H1 (cell line): ENCODE results near the gene EPHB3. TPM values are rescaled to one million over a fixed set of nuclear protein-coding genes. Genes with fewer than 3 reads are reported as not detected.

Experiments
- CTCF ChIA-PET: fragments of 300-600 bp; sonication (Branson Sonifier 250); formaldehyde crosslinking; loops from one replicate; lab custom pipeline; 2021; ENCODE audit not compliant: partially characterized antibody; lab: Charles Lee
- POLR2A ChIA-PET: fragments of 300-600 bp; sonication (Branson Sonifier 250); formaldehyde crosslinking; loops from one replicate; lab custom pipeline; 2021; ENCODE audit warnings: inconsistent platforms; ENCODE audit not compliant: partially characterized antibody; lab: Charles Lee
- DNase-seq, 2 experiments: peaks; one replicate each; pipeline versions ENCODE4 v3.0.0 to v3.0.0-alpha.2; 2010 to 2022; ENCODE audit warnings: low spot score in 2 of 2, low read depth in 1 of 2, mixed read lengths in 1 of 2
- FAIRE-seq: peaks from 2 replicates; lab custom pipeline; 2011; peaks lifted over from hg19 to GRCh38; lab: Jason Lieb, UNC
- H2AFZ ChIP-seq: 2 replicates; pipeline ENCODE4 v1.8.1; 2012; ENCODE audit warnings: low read length, inconsistent platforms
- H2AK5ac ChIP-seq: 2 replicates; pipeline ENCODE4 v1.6.1; 2013; ENCODE audit warnings: low read depth, low read length
- H2BK120ac ChIP-seq: replicated peaks from 2 replicates; pipeline ENCODE3; 2013; ENCODE audit warnings: low read depth, low read length, inconsistent platforms
- H2BK12ac ChIP-seq: 2 replicates; pipeline ENCODE4 v1.6.1; 2013; ENCODE audit warnings: low read depth, low read length
- H2BK15ac ChIP-seq: 2 replicates; pipeline ENCODE4 v1.6.1; 2013; ENCODE audit warnings: low read length
- H2BK20ac ChIP-seq: 2 replicates; pipeline ENCODE4 v1.6.1; 2013; ENCODE audit warnings: low read length
- H2BK5ac ChIP-seq: 2 replicates; pipeline ENCODE4 v1.6.1; 2013; ENCODE audit warnings: low read depth, low read length
- H3K14ac ChIP-seq: 2 replicates; pipeline ENCODE4 v1.6.1; 2013; ENCODE audit warnings: inconsistent platforms; ENCODE audit not compliant: insufficient read length
- H3K18ac ChIP-seq: 2 replicates; pipeline ENCODE4 v1.6.1; 2013; ENCODE audit warnings: low read length; ENCODE audit errors: extremely low read depth
- H3K23ac ChIP-seq: 2 replicates; pipeline ENCODE4 v1.6.1; 2013; ENCODE audit warnings: inconsistent platforms; ENCODE audit not compliant: insufficient read length
- H3K23me2 ChIP-seq: 2 replicates; pipeline ENCODE4 v1.6.1; 2013; ENCODE audit warnings: low read depth, low read length
- H3K27ac ChIP-seq: 2 replicates; pipeline ENCODE4 v1.6.1; 2011; ENCODE audit warnings: low read depth, low read length, inconsistent platforms
- H3K27me3 ChIP-seq, 4 experiments: replicated peaks in 1 of 4; 1 replicate in 1 of 4; 2 replicates in 3 of 4; pipeline versions ENCODE4 v1.6.1 to v1.8.1; 2011 to 2013; ENCODE audit warnings: low read length in 3 of 4, mild to moderate bottlenecking in 3 of 4, inconsistent platforms in 2 of 4, mixed read lengths in 2 of 4, moderate library complexity in 1 of 4; ENCODE audit not compliant: control insufficient read depth in 3 of 4, insufficient read depth in 3 of 4; ENCODE audit errors: extremely low read depth in 1 of 4
- H3K36me3 ChIP-seq, 4 experiments: 2 replicates each; pipeline versions ENCODE4 v1.6.1 to v1.8.1; 2011 to 2013; ENCODE audit warnings: mild to moderate bottlenecking in 4 of 4, low read length in 3 of 4, moderate library complexity in 2 of 4, control low read depth in 1 of 4, inconsistent platforms in 1 of 4; ENCODE audit not compliant: insufficient read depth in 4 of 4, control insufficient read depth in 2 of 4
- H3K4ac ChIP-seq: replicated peaks from 2 replicates; pipeline ENCODE3; 2013; ENCODE audit warnings: low read length, low read depth, mixed read lengths, inconsistent platforms; ENCODE audit not compliant: insufficient read length
- H3K4me1 ChIP-seq, 4 experiments: replicated peaks in 1 of 4; 1 replicate in 1 of 4; 2 replicates in 3 of 4; pipeline versions ENCODE4 v1.6.1 to v1.8.1; 2011 to 2013; ENCODE audit warnings: low read length in 3 of 4, inconsistent platforms in 2 of 4, mixed read lengths in 1 of 4; ENCODE audit not compliant: insufficient read depth in 4 of 4, control insufficient read depth in 3 of 4
- H3K4me2 ChIP-seq, 2 experiments: 2 replicates each; pipeline versions ENCODE4 v1.6.1 to v1.8.1; 2011 to 2013; ENCODE audit warnings: low read depth in 2 of 2, low read length in 2 of 2, control low read depth in 1 of 2, inconsistent platforms in 1 of 2, mild to moderate bottlenecking in 1 of 2; ENCODE audit not compliant: insufficient read depth in 1 of 2
- H3K4me3 ChIP-seq, 4 experiments: fragments of 200-600, 300-600 bp in 1 of 4; sonication (generic), shearing (Covaris generic), sonication (Bioruptor Twin) in 1 of 4; 2 replicates each; pipeline versions ENCODE4 v1.5.1 to v1.8.1; 2011 to 2016; ENCODE audit warnings: low read length in 4 of 4, low read depth in 3 of 4, control low read depth in 2 of 4, inconsistent platforms in 2 of 4, mild to moderate bottlenecking in 2 of 4, mixed read lengths in 1 of 4, moderate library complexity in 1 of 4; ENCODE audit not compliant: insufficient read depth in 2 of 4; ENCODE audit errors: extremely low read depth in 1 of 4
- H3K56ac ChIP-seq: replicated peaks from 2 replicates; pipeline ENCODE3; 2013; ENCODE audit warnings: low read depth, mild to moderate bottlenecking, mixed read lengths, low read length, inconsistent platforms; ENCODE audit not compliant: insufficient read length
- H3K79me1 ChIP-seq: 2 replicates; pipeline ENCODE4 v1.6.1; 2013; ENCODE audit warnings: low read depth, low read length, control low read depth
- H3K79me2 ChIP-seq, 2 experiments: 2 replicates each; pipeline versions ENCODE4 v1.6.1 to v1.8.1; 2012 to 2013; ENCODE audit warnings: low read length in 2 of 2, mild to moderate bottlenecking in 2 of 2, inconsistent platforms in 1 of 2; ENCODE audit not compliant: insufficient read depth in 2 of 2, control insufficient read depth in 1 of 2
- H3K9ac ChIP-seq, 4 experiments: replicated peaks in 1 of 4; 1 replicate in 1 of 4; 2 replicates in 3 of 4; pipeline versions ENCODE4 v1.6.1 to v1.8.1; 2011 to 2013; ENCODE audit warnings: low read depth in 3 of 4, low read length in 3 of 4, control low read depth in 2 of 4, mild to moderate bottlenecking in 2 of 4, moderate library complexity in 2 of 4, inconsistent platforms in 1 of 4; ENCODE audit errors: extremely low read depth in 1 of 4
- H3K9me3 ChIP-seq, 2 experiments: 2 replicates each; pipeline versions ENCODE4 v1.6.1 to v1.8.1; 2012 to 2013; ENCODE audit warnings: mild to moderate bottlenecking in 2 of 2, moderate library complexity in 2 of 2, control low read depth in 1 of 2, inconsistent platforms in 1 of 2, low read depth in 1 of 2, low read length in 1 of 2, mixed read lengths in 1 of 2; ENCODE audit not compliant: insufficient read depth in 2 of 2
- H4K20me1 ChIP-seq, 2 experiments: replicated peaks in 1 of 2; 2 replicates each; pipeline versions ENCODE3 to v1.8.1; 2011 to 2013; ENCODE audit warnings: inconsistent platforms in 2 of 2, low read length in 2 of 2, mild to moderate bottlenecking in 1 of 2; ENCODE audit not compliant: insufficient read depth in 2 of 2, control insufficient read depth in 1 of 2
- H4K5ac ChIP-seq: 2 replicates; pipeline ENCODE4 v1.6.1; 2013; ENCODE audit warnings: low read length, low read depth, mixed read lengths, inconsistent platforms; ENCODE audit not compliant: insufficient read length
- H4K8ac ChIP-seq: 2 replicates; pipeline ENCODE4 v1.8.0; 2013; ENCODE audit warnings: mild to moderate bottlenecking, moderate library complexity, low read length, inconsistent platforms; ENCODE audit not compliant: insufficient read depth; ENCODE audit errors: extremely low read depth
- H4K91ac ChIP-seq: replicated peaks from 2 replicates; pipeline ENCODE3; 2013; ENCODE audit warnings: low read length, mixed read lengths, inconsistent platforms; ENCODE audit not compliant: insufficient read length
- ATF3 ChIP-seq: IDR thresholded peaks from 2 replicates; pipeline ENCODE4 v1.6.1; 2011; ENCODE audit warnings: low read depth, mild to moderate bottlenecking, low read length; ENCODE audit not compliant: insufficient read depth
- BCL11A ChIP-seq, 2 experiments: IDR thresholded peaks; one replicate each; pipeline ENCODE4 v1.6.1; 2011; ENCODE audit warnings: low read depth in 2 of 2, low read length in 2 of 2, mild to moderate bottlenecking in 2 of 2
- EGR1 ChIP-seq: IDR thresholded peaks from 2 replicates; pipeline ENCODE4 v1.6.1; 2011; ENCODE audit warnings: low read depth, low read length, borderline replicate concordance
- FOSL1 ChIP-seq: IDR thresholded peaks from 2 replicates; pipeline ENCODE4 v1.6.1; 2011; ENCODE audit warnings: mild to moderate bottlenecking, low read depth, low read length, moderate library complexity; ENCODE audit not compliant: insufficient read depth
- KDM4A ChIP-seq: IDR thresholded peaks from one replicate; pipeline ENCODE4 v1.7.1; 2012; ENCODE audit warnings: low read depth, mild to moderate bottlenecking, moderate library complexity, low read length, inconsistent platforms; ENCODE audit not compliant: severe bottlenecking
- POLR2A ChIP-seq, 2 experiments: IDR thresholded peaks; 1 replicate in 1 of 2; 2 replicates in 1 of 2; pipeline ENCODE4 v1.6.1; 2011; ENCODE audit warnings: low read depth in 2 of 2, low read length in 2 of 2, mild to moderate bottlenecking in 2 of 2; ENCODE audit errors: control extremely low read depth in 1 of 2
- RNF2 ChIP-seq: fragments of 200-900, 300-1000 bp; sonication (generic); IDR thresholded peaks from 2 replicates; pipeline ENCODE4 v1.7.1; 2016; ENCODE audit warnings: borderline replicate concordance, low read depth, mild to moderate bottlenecking, antibody characterized with exemption, low read length; ENCODE audit not compliant: poor library complexity, severe bottlenecking; ENCODE audit errors: missing control alignments
- SIRT6 ChIP-seq: IDR thresholded peaks from one replicate; pipeline ENCODE4 v1.7.1; 2012; ENCODE audit warnings: low read length, inconsistent platforms
- TAF1 ChIP-seq: IDR thresholded peaks from 2 replicates; pipeline ENCODE4 v1.6.1; 2011; ENCODE audit warnings: mild to moderate bottlenecking, low read depth, low read length
- TAF7 ChIP-seq: optimal IDR thresholded peaks from 2 replicates; pipeline ENCODE3; 2011; ENCODE audit warnings: low read depth, mild to moderate bottlenecking, inconsistent platforms, low read length, moderate library complexity, borderline replicate concordance
- USF2 ChIP-seq: IDR thresholded peaks from 2 replicates; pipeline ENCODE4 v1.6.1; 2011; ENCODE audit warnings: low read length, improper control_type of control experiment
- WGBS, 2 experiments: shearing (Covaris generic) in 1 of 2; methylation state at CpG; one replicate each; pipeline versions ENCODE4 v1.1.6 to v1.1.7; 2013 to 2015; ENCODE audit warnings: low lambda C conversion rate in 2 of 2, mixed read lengths in 2 of 2, inconsistent platforms in 1 of 2, low coverage in 1 of 2, missing lambda C conversion rate in 1 of 2; ENCODE audit not compliant: insufficient replicate concordance in 2 of 2, insufficient coverage in 1 of 2, insufficient read length in 1 of 2; ENCODE audit errors: extremely low coverage in 1 of 2, missing lambda C conversion rate in 1 of 2; 5-methylcytosine and 5-hydroxymethylcytosine counted together
- polyA plus RNA-seq, 7 experiments: library from polyadenylated mRNA; depleted of rRNA in 3 of 7; stranded (reverse) in 5 of 7; unstranded in 2 of 7; fragments of >200 nt in 5 of 7; fragments of 200-250 nt in 2 of 7; gene quantifications; 1 replicate in 5 of 7; 2 replicates in 1 of 7; 4 replicates in 1 of 7; pipeline versions ENCODE4 v1.2.1 to v1.2.3, GENCODE V29; 2011 to 2013; ENCODE audit warnings: missing spikeins in 2 of 7, mixed read lengths in 2 of 7
- total RNA-seq: library from RNA; stranded (reverse); fragmentation: NEBNext Ultra II Directional; extraction: Animal tissue kit (Norgen Biotek cat#: 25700); gene quantifications from 2 replicates; pipeline ENCODE4 v1.2.1, GENCODE V29; 2021

The EPHB3 gene
- total and polyA plus RNA-seq, 2 of the 8 experiments (the other 6 are each of a cell fraction or from before 2014, with no cell fraction given): 0.41 to 0.91 TPM

GRCh38 chr3:184620475-184621119 lies 59.0 kb downstream of the EPHB3 start:
- Histone ChIP-seq H3K4me1 (no peaks in the 10 kb centered on the region), H2AFZ (no peak overlapping the region), H4K8ac (no peak overlapping the region), H3K18ac (no peak overlapping the region), H3K27me3 (peaks cover 0 to 3% (median 0%) of the 10 kb centered on the region in 4 experiments; a peak in 2 of 7 replicates), H4K20me1 (no peaks in the 10 kb centered on the region), H3K27ac (no peak overlapping the region), H3K14ac (no peak overlapping the region), H3K4me2 (no peak overlapping the region), H3K23me2 (no peaks in the 10 kb centered on the region), H3K56ac (no peak overlapping the region), H3K9me3 (no peaks in the 10 kb centered on the region), H3K4me3 (no peak overlapping the region), H2BK12ac (no peak overlapping the region), H2BK20ac (no peak overlapping the region), H3K79me2 (no peaks in the 10 kb centered on the region), H2BK120ac (no peak overlapping the region), H3K4ac (no peak overlapping the region), H3K36me3 (no peaks in the 10 kb centered on the region), H2BK5ac (no peak overlapping the region), H3K79me1 (no peaks in the 10 kb centered on the region), H4K91ac (no peak overlapping the region), H2BK15ac (no peak overlapping the region), H3K23ac (no peak overlapping the region), H2AK5ac (no peak overlapping the region), H4K5ac (no peak overlapping the region), H3K9ac (no peak overlapping the region)
- CTCF ChIA-PET: interaction anchor here (0.6 to 1.5 kb wide), 8 partner anchors 17 to 158 kb away, joined by 3 to 7 read pairs (median 3); partner anchors contain the start of gene EPHB3
- FAIRE-seq: no peak
- DNase-seq: no peak
- POLR2A ChIA-PET: interaction anchor here (1.3 kb wide), 1 partner anchor 91 kb away, joined by 4 read pairs; the partner anchor contains the start of gene MAGEF1
- 81% methylated on average over 7 of the region's 7 CpGs; no CpG with 5 or more reads in 1 of the 2 experiments for WGBS, 2 experiments
- no peak for TF ChIP-seq TAF7
- no peak for TF ChIP-seq ATF3
- TF ChIP-seq BCL11A (IDR thresholded peaks at IDR 0.05; ENCODE audit: low read depth in 2 of 2, low read length in 2 of 2): no peak
- TF ChIP-seq TAF1: no peak
- TF ChIP-seq RNF2: no peak
- no peak for TF ChIP-seq USF2
- no peak for TF ChIP-seq FOSL1
- no peak for TF ChIP-seq KDM4A
- TF ChIP-seq EGR1: no peak
- TF ChIP-seq SIRT6: no peak
- no peak for TF ChIP-seq POLR2A (IDR thresholded peaks at IDR 0.05; ENCODE audit: control extremely low read depth in 1 of 2, low read depth in 2 of 2, low read length in 2 of 2)
